Stomach (tissue), 9 donors: ENCODE results near the gene PNMA8B. TPM values are rescaled to one million over a fixed set of nuclear protein-coding genes. Genes with fewer than 3 reads are reported as not detected.

Source experiments
- DNase-seq, 2 donors: peaks; one replicate each; pipeline versions ENCODE4 v3.0.0 to v3.0.0-alpha.2; 2013 to 2019
- H3K27ac ChIP-seq, 5 donors: fragments of 200-600 bp in 4 of 5; sonication (generic) in 4 of 5; one replicate each; pipeline ENCODE4 v1.5.1; 2013 to 2019; ENCODE audit warnings: mild to moderate bottlenecking in 1 of 5, moderate library complexity in 1 of 5
- H3K27me3 ChIP-seq, 3 donors: fragments of 200-600 bp; sonication (generic); one replicate each; pipeline ENCODE4 v1.5.1; 2017 to 2019; ENCODE audit warnings: mixed run types in 1 of 3
- H3K36me3 ChIP-seq, 4 donors: fragments of 200-600 bp; sonication (generic); 1 replicate in 3 of 4; 2 replicates in 1 of 4; pipeline ENCODE4 v1.5.1; 2016 to 2019
- H3K4me1 ChIP-seq, 4 donors: fragments of 200-600 bp; sonication (generic); one replicate each; pipeline ENCODE4 v1.5.1; 2016 to 2019
- H3K4me3 ChIP-seq, 4 donors: fragments of 200-600 bp; sonication (generic) in 3 of 4; one replicate each; pipeline ENCODE4 v1.5.1; 2016 to 2019; ENCODE audit warnings: mild to moderate bottlenecking in 1 of 4
- H3K9me3 ChIP-seq, 4 donors: fragments of 200-600 bp; sonication (generic); one replicate each; pipeline ENCODE4 v1.5.1; 2016 to 2019
- CTCF ChIP-seq, 7 experiments: fragments of 450-650 bp in 4 of 7; fragments of 200-600 bp in 3 of 7; sonication (generic) in 3 of 7; IDR thresholded peaks; one replicate each; pipeline ENCODE4 v1.5.1; 2016 to 2019; ENCODE audit warnings: antibody characterized with exemption in 7 of 7, control low read depth in 2 of 7, mild to moderate bottlenecking in 1 of 7
- EP300 ChIP-seq: sonication (generic); formaldehyde crosslinking; IDR thresholded peaks from one replicate; pipeline ENCODE4 v1.6.1; 2017; ENCODE audit warnings: antibody characterized with exemption
- POLR2A ChIP-seq, 4 donors: fragments of 450-650 bp; IDR thresholded peaks; one replicate each; pipeline ENCODE4 v1.6.1; 2016; ENCODE audit warnings: antibody characterized with exemption in 4 of 4, control low read depth in 2 of 4, mild to moderate bottlenecking in 1 of 4, moderate library complexity in 1 of 4
- POLR2AphosphoS5 ChIP-seq, 3 donors: sonication (generic); formaldehyde crosslinking; IDR thresholded peaks; one replicate each; pipeline ENCODE4 v1.6.1; 2016; ENCODE audit warnings: antibody characterized with exemption in 3 of 3
- WGBS, 5 donors: extraction: QIAGEN DNeasy Blood & Tissue Kit in 3 of 5; methylation state at CpG; one replicate each; pipeline versions ENCODE4 v1.1.5 to v1.1.7; 2013 to 2018; 5-methylcytosine and 5-hydroxymethylcytosine counted together
- intact Hi-C: fragments of 100-400 bp; cut with DNase I; formaldehyde crosslinking; loops from one replicate; pipeline ENCODE4 v1.15.1; 2023; ENCODE audit warnings: low total_unique reads
- polyA plus RNA-seq, 3 donors: library from polyadenylated mRNA; stranded (reverse); fragments of 200-250 nt; gene quantifications; one replicate each; pipeline ENCODE4 v1.2.3, GENCODE V29; 2013
- total RNA-seq, 5 donors: library from RNA; depleted of rRNA; stranded (reverse); fragments of >200 nt; gene quantifications; one replicate each; pipeline versions ENCODE4 v1.1.0 to v1.2.3, GENCODE V29; 2014 to 2016
- donor health status: healthy with polysubstance abuse.
- donor health status: Bipolar disorder and iron deficiency.
- donor health status: healthy.

The PNMA8B gene
- total and polyA plus RNA-seq, 8 donors: under 0.01 to 4.1 (median 0.76) TPM; not detected in 1

GRCh38 chr19:46517471-46517870 is 21.8 kb upstream of the PNMA8B start:
- Histone ChIP-seq H3K9me3 (no peaks in the 10 kb centered on the region), H3K4me1 (peaks cover 0 to 11% (median 7%) of the 10 kb centered on the region in 4 donors), H3K27ac (no peak overlapping the region), H3K27me3 (peaks cover 0 to 26% (median 0%) of the 10 kb centered on the region in 3 donors), H3K36me3 (no peaks in the 10 kb centered on the region), H3K4me3 (no peak overlapping the region)
- no peak for TF ChIP-seq POLR2A (IDR thresholded peaks at IDR 0.05)
- no peak for TF ChIP-seq POLR2AphosphoS5 (IDR thresholded peaks at IDR 0.05)
- no peak for TF ChIP-seq CTCF (IDR thresholded peaks at IDR 0.05)
- no peak for TF ChIP-seq EP300
- no peak for DNase-seq
- intact Hi-C loops: no loop called here
- WGBS, 5 donors: 93 to 95% (median 94%) methylated on average over 5 to 6 of the region's 6 CpGs

GRCh38 chr19:46515879-46516350 is 20.2 kb upstream of the PNMA8B start:
- 15 to 24% (median 20%) methylated on average over 6 of the region's 6 CpGs for WGBS, 5 donors
- Histone ChIP-seq H3K4me1 (peaks cover 0 to 11% (median 7%) of the 10 kb centered on the region in 4 donors), H3K4me3 (no peak overlapping the region), H3K36me3 (no peaks in the 10 kb centered on the region), H3K9me3 (peaks cover 0 to 10% (median 8%) of the 10 kb centered on the region in 4 donors), H3K27ac (no peak overlapping the region), H3K27me3 (peaks cover 0 to 26% (median 0%) of the 10 kb centered on the region in 3 donors)
- TF ChIP-seq CTCF (IDR thresholded peaks at IDR 0.05): peak in 5 of 7 experiments; percentile 43 to 64 (median 56)
- no peak for TF ChIP-seq POLR2AphosphoS5 (IDR thresholded peaks at IDR 0.05)
- peak in 1 of 2 donors; percentile 60 for DNase-seq
- intact Hi-C loops: no loop called here

DNA sequence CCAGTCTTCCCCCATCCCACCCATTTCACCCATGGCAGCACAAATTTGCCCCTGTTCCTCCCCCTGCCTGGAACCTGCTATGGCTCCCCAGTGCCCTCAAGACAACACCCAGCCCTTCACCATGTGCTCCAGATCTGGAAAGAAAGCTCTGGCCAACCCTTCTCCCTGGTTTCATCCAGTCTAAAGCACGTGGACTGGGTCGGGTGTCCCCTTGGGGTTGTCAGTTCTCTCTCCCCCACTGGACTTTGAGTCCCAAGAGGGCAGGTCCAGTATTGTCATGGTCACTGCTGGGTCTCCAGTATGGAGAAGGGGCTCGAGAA is 19.6 kb upstream of the PNMA8B start:
- no peak for TF ChIP-seq POLR2A (IDR thresholded peaks at IDR 0.05)
- no peak for TF ChIP-seq POLR2AphosphoS5 (IDR thresholded peaks at IDR 0.05)
- TF ChIP-seq CTCF (IDR thresholded peaks at IDR 0.05): no peak
- no peak for TF ChIP-seq EP300
- Histone ChIP-seq H3K4me1 (peaks cover 0 to 11% (median 7%) of the 10 kb centered on the region in 4 donors), H3K4me3 (no peak overlapping the region), H3K27me3 (peaks cover 0 to 26% (median 0%) of the 10 kb centered on the region in 3 donors), H3K27ac (no peak overlapping the region), H3K36me3 (no peaks in the 10 kb centered on the region), H3K9me3 (peaks cover 0 to 11% (median 9%) of the 10 kb centered on the region in 4 donors)
- no peak for DNase-seq
- WGBS, 5 donors: 62 to 79% (median 72%) methylated on average over 3 of the region's 3 CpGs
- intact Hi-C loops: no loop called here

- WGBS, 5 donors: 56 to 64% (median 64%) methylated on average over 13 of the region's 13 CpGs
Measured at GRCh38 chr19:46514589-46515289, 19.1 kb upstream of the PNMA8B start.

More at GRCh38 chr19:46514589-46515289, 19.1 kb upstream of the PNMA8B start:
- TF ChIP-seq EP300 (no peak), POLR2A (IDR thresholded peaks at IDR 0.05) (peak in 1 of 4 donors; percentile 11), CTCF (IDR thresholded peaks at IDR 0.05) (no peak)
- H3K36me3 ChIP-seq: no peaks in the 10 kb centered on the region
- intact Hi-C loops: no loop called here
- H3K4me3 ChIP-seq: no peak overlapping the region
- peaks cover 0 to 11% (median 7%) of the 10 kb centered on the region in 4 donors for H3K4me1 ChIP-seq
- H3K27me3 ChIP-seq: peaks cover 0 to 26% (median 0%) of the 10 kb centered on the region in 3 donors
- H3K27ac ChIP-seq: no peak overlapping the region
- peaks cover 0 to 11% (median 9%) of the 10 kb centered on the region in 4 donors for H3K9me3 ChIP-seq
- DNase-seq: no peak
